Measurements from ENCODE around the gene CHID1.

CHID1 gene

GRCh38 chr11:910589-911030, at the start of gene CHID1:
CHID1 (minus strand) TSS chr11:910810; CDS start chr11:904816, 5,994 bp downstream.
- no peak for FAIRE-seq

GRCh38 chr11:959608-960007, 49.0 kb upstream of the CHID1 start:
- FAIRE-seq = no peak

- no peak for FAIRE-seq
Observed at GRCh38 chr11:959027-959426, 48.4 kb upstream of the CHID1 start.

GRCh38 chr11:958101-958500, 47.5 kb upstream of the CHID1 start:
- FAIRE-seq = no peak

GRCh38 chr11:957212-957920, 46.8 kb upstream of the CHID1 start:
- no peak for FAIRE-seq

- FAIRE-seq = no peak
Observed at GRCh38 chr11:955154-956063, 44.8 kb upstream of the CHID1 start.

- no peak for FAIRE-seq
Observed at GRCh38 chr11:954392-955153, 44.0 kb upstream of the CHID1 start.

GRCh38 chr11:953512-953911, 42.9 kb upstream of the CHID1 start:
- FAIRE-seq = no peak

GRCh38 chr11:952406-953385, 42.1 kb upstream of the CHID1 start:
- no peak for FAIRE-seq

- no peak for FAIRE-seq
Observed at GRCh38 chr11:951507-951906, 40.9 kb upstream of the CHID1 start.

- no peak for FAIRE-seq
Observed at GRCh38 chr11:947744-948143, 37.1 kb upstream of the CHID1 start.

GRCh38 chr11:945986-946385, 35.4 kb upstream of the CHID1 start:
- no peak for FAIRE-seq

GRCh38 chr11:944711-945470, 34.3 kb upstream of the CHID1 start:
- FAIRE-seq = no peak

GRCh38 chr11:942823-943222, 32.2 kb upstream of the CHID1 start:
- no peak for FAIRE-seq

GRCh38 chr11:940496-941135, 30.0 kb upstream of the CHID1 start:
- no peak for FAIRE-seq

GRCh38 chr11:937841-938261, 27.2 kb upstream of the CHID1 start:
- no peak for FAIRE-seq

GRCh38 chr11:936199-936598, 25.6 kb upstream of the CHID1 start:
- no peak for FAIRE-seq

GRCh38 chr11:934527-934926, 23.9 kb upstream of the CHID1 start:
- FAIRE-seq = no peak

- no peak for FAIRE-seq
Observed at GRCh38 chr11:933936-934335, 23.3 kb upstream of the CHID1 start.

GRCh38 chr11:933142-933851, 22.7 kb upstream of the CHID1 start:
- no peak for FAIRE-seq

All from TTC549 (cell line).